Neural progenitor cell (in vitro differentiated cells): ENCODE data around the gene IL21R. TPM values are rescaled to one million over a fixed set of nuclear protein-coding genes. Genes with fewer than 3 reads are reported as not detected.

Experiments
- DNase-seq: peaks from one replicate; pipeline ENCODE4 v3.0.0-alpha.2; 2016; ENCODE audit warnings: low spot score
- H2AFZ ChIP-seq: fragments of 200-600 bp; sonication (generic); replicated peaks from 2 replicates; pipeline ENCODE4 v1.6.1; 2016; ENCODE audit warnings: antibody characterized with exemption
- H3F3A ChIP-seq: fragments of 200-600 bp; sonication (generic); 2 replicates; pipeline ENCODE4 v1.6.1; 2016; ENCODE audit warnings: antibody characterized with exemption, low read depth
- H3K27ac ChIP-seq: fragments of 200-600 bp; sonication (generic); 2 replicates; pipeline ENCODE4 v1.5.1; 2016; ENCODE audit warnings: mild to moderate bottlenecking
- H3K27me3 ChIP-seq: fragments of 200-600 bp; sonication (generic); 2 replicates; pipeline ENCODE4 v1.6.1; 2016; ENCODE audit warnings: mild to moderate bottlenecking, moderate library complexity
- H3K36me3 ChIP-seq: fragments of 200-600 bp; sonication (generic); 2 replicates; pipeline ENCODE4 v1.5.1; 2016
- H3K4me1 ChIP-seq: fragments of 200-600 bp; sonication (generic); 2 replicates; pipeline ENCODE4 v1.6.1; 2016; ENCODE audit warnings: mixed run types
- H3K4me2 ChIP-seq: fragments of 200-600 bp; sonication (generic); 2 replicates; pipeline ENCODE4 v1.6.1; 2016
- H3K4me3 ChIP-seq: fragments of 200-600 bp; sonication (generic); 2 replicates; pipeline ENCODE4 v1.5.1; 2016
- H3K79me2 ChIP-seq: fragments of 200-600 bp; sonication (generic); 2 replicates; pipeline ENCODE4 v1.6.1; 2016; ENCODE audit warnings: low read depth
- H3K9ac ChIP-seq: fragments of 200-600 bp; sonication (generic); 2 replicates; pipeline ENCODE4 v1.6.1; 2016
- H3K9me3 ChIP-seq: fragments of 200-600 bp; sonication (generic); 2 replicates; pipeline ENCODE4 v1.5.1; 2016; ENCODE audit warnings: low read depth
- H4K20me1 ChIP-seq: fragments of 200-600 bp; sonication (generic); 2 replicates; pipeline ENCODE4 v1.6.1; 2016; ENCODE audit warnings: low read depth
- H3K27ac Mint-ChIP-seq: 3 replicates; pipeline ENCODE4 v1.8.0; 2021; ENCODE audit warnings: mixed read lengths
- H3K27me3 Mint-ChIP-seq: 2 replicates; pipeline ENCODE4 v1.8.0; 2022; ENCODE audit warnings: low read depth, mild to moderate bottlenecking, inconsistent platforms, moderate library complexity, mixed read lengths; ENCODE audit not compliant: insufficient read depth
- H3K36me3 Mint-ChIP-seq: 3 replicates; pipeline ENCODE4 v1.8.0; 2021; ENCODE audit warnings: mixed read lengths
- H3K4me1 Mint-ChIP-seq: 3 replicates; pipeline ENCODE4 v1.8.0; 2021; ENCODE audit warnings: mixed read lengths
- H3K4me3 Mint-ChIP-seq: 3 replicates; pipeline ENCODE4 v1.8.0; 2021; ENCODE audit warnings: mild to moderate bottlenecking, moderate library complexity, mixed read lengths
- H3K9me3 Mint-ChIP-seq: 3 replicates; pipeline ENCODE4 v1.8.0; 2020; ENCODE audit warnings: mixed read lengths
- CTCF ChIP-seq: fragments of 200-600 bp; sonication (generic); IDR thresholded peaks from 2 replicates; pipeline ENCODE4 v1.5.1; 2017; ENCODE audit warnings: antibody characterized with exemption, mild to moderate bottlenecking
- EZH2 ChIP-seq: fragments of 200-600 bp; sonication (generic); IDR thresholded peaks from 2 replicates; pipeline ENCODE4 v1.6.1; 2017; ENCODE audit warnings: antibody characterized with exemption, mild to moderate bottlenecking, moderate library complexity
- EZH2phosphoT487 ChIP-seq: fragments of 200-600 bp; sonication (generic); IDR thresholded peaks from 2 replicates; pipeline ENCODE4 v1.6.1; 2017; ENCODE audit warnings: antibody characterized with exemption
- total RNA-seq: library from RNA; depleted of rRNA; stranded (reverse); fragments of >200 nt; gene quantifications from 2 replicates; pipeline ENCODE4 v1.2.3, GENCODE V29; 2015; ENCODE audit warnings: low replicate concordance

The IL21R gene
- total RNA-seq, 1 donor from 2014 or later, result not detected

GRCh38 chr16:27406511-27407128, 4.6 kb downstream of the IL21R start:
- H3K9me3 Mint-ChIP-seq, result peaks cover 2% of the 10 kb centered on the region

DNA sequence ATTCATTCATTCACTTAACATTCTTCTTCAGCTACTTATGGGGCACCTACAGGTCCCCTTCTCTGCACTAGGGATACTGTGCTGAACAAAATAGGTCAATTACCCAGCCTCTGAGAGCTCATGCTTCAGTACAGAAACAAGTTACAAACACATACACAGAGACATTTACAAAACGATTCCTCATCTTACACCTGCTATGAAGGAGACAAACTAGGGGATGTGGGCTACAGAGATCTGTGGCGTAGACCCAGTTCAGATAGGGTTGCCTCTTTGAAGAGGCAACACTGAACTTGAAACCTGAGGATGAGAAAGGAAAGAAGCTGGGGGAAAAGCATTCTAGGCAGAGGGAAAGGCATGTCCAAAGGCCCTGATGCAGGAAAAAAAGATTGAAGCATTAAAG, 5.2 kb downstream of the IL21R start:
- Mint-ChIP-seq H3K36me3 (no peaks in the 10 kb centered on the region), H3K4me3 (no peak overlapping the region)
- no peaks in the 10 kb centered on the region for H3K4me1 ChIP-seq

More at GRCh38 chr16:27406511-27407128, 4.6 kb downstream of the IL21R start:
- Histone ChIP-seq H3K27me3 (no peaks in the 10 kb centered on the region), H3K4me1 (no peaks in the 10 kb centered on the region), H3K79me2 (no peaks in the 10 kb centered on the region), H3K27ac (no peak overlapping the region), H3K4me3 (no peak overlapping the region), H3K4me2 (no peak overlapping the region), H2AFZ (no peak overlapping the region), H3F3A (no peaks in the 10 kb centered on the region), H3K9me3 (no peaks in the 10 kb centered on the region), H3K9ac (no peak overlapping the region), H4K20me1 (no peaks in the 10 kb centered on the region), H3K36me3 (no peaks in the 10 kb centered on the region)
- H3K4me1 Mint-ChIP-seq, result peaks cover 11% of the 10 kb centered on the region
- DNase-seq, result no peak
- H3K27ac Mint-ChIP-seq, result no peak overlapping the region
- H3K4me3 Mint-ChIP-seq, result no peak overlapping the region
- TF ChIP-seq CTCF (no peak), EZH2 (no peak), EZH2phosphoT487 (no peak)
- peaks cover 7% of the 10 kb centered on the region for H3K27me3 Mint-ChIP-seq
- no peaks in the 10 kb centered on the region for H3K36me3 Mint-ChIP-seq

GRCh38 chr16:27408012-27408601, 6.1 kb downstream of the IL21R start:
- no peak overlapping the region for H3K27ac ChIP-seq
- H3F3A ChIP-seq, result no peaks in the 10 kb centered on the region
- no peaks in the 10 kb centered on the region for H3K79me2 ChIP-seq
- no peaks in the 10 kb centered on the region for H3K27me3 ChIP-seq
- Mint-ChIP-seq H3K4me1 (peaks cover 6% of the 10 kb centered on the region), H3K36me3 (no peaks in the 10 kb centered on the region), H3K27ac (no peak overlapping the region), H3K4me3 (no peak overlapping the region), H3K9me3 (peaks cover 2% of the 10 kb centered on the region), H3K27me3 (peaks cover 8% of the 10 kb centered on the region)
- no peaks in the 10 kb centered on the region for H4K20me1 ChIP-seq
- no peak overlapping the region for H3K4me2 ChIP-seq
- H3K4me1 ChIP-seq, result no peaks in the 10 kb centered on the region
- H3K9me3 ChIP-seq, result no peaks in the 10 kb centered on the region
- no peak for DNase-seq
- no peak overlapping the region for H2AFZ ChIP-seq
- H3K4me3 ChIP-seq, result no peak overlapping the region
- TF ChIP-seq EZH2phosphoT487 (no peak), CTCF (no peak), EZH2 (no peak)
- no peak overlapping the region for H3K9ac ChIP-seq
- no peaks in the 10 kb centered on the region for H3K36me3 ChIP-seq

More for the DNA sequence above, 5.2 kb downstream of the IL21R start:
- no peak for DNase-seq
- no peak overlapping the region for H3K27ac Mint-ChIP-seq
- TF ChIP-seq EZH2, result no peak
- TF ChIP-seq EZH2phosphoT487, result no peak
- TF ChIP-seq CTCF, result no peak
- no peaks in the 10 kb centered on the region for H3K9me3 ChIP-seq
- no peaks in the 10 kb centered on the region for H3F3A ChIP-seq
- H3K9me3 Mint-ChIP-seq, result peaks cover 2% of the 10 kb centered on the region
- H3K27me3 Mint-ChIP-seq, result peaks cover 7% of the 10 kb centered on the region
- H3K4me3 ChIP-seq, result no peak overlapping the region
- H3K9ac ChIP-seq, result no peak overlapping the region
- no peaks in the 10 kb centered on the region for H3K27me3 ChIP-seq
- H3K4me2 ChIP-seq, result no peak overlapping the region
- H3K36me3 ChIP-seq, result no peaks in the 10 kb centered on the region
- H3K4me1 Mint-ChIP-seq, result peaks cover 10% of the 10 kb centered on the region
- H2AFZ ChIP-seq, result no peak overlapping the region
- no peak overlapping the region for H3K27ac ChIP-seq
- no peaks in the 10 kb centered on the region for H4K20me1 ChIP-seq
- H3K79me2 ChIP-seq, result no peaks in the 10 kb centered on the region
